HG03439 (cell line): ENCODE results near the gene PC.
A peak's percentile ranks its signal among the peaks of the same experiment; 100 is the strongest.

Experiments
- ATAC-seq: cut with Tn5 transposase; IDR thresholded peaks from one replicate; pipeline ENCODE4 v1.9.1; 2021; ENCODE audit warnings: mild to moderate bottlenecking, moderate library complexity; ENCODE audit not compliant: unreplicated experiment

The PC gene

DNA sequence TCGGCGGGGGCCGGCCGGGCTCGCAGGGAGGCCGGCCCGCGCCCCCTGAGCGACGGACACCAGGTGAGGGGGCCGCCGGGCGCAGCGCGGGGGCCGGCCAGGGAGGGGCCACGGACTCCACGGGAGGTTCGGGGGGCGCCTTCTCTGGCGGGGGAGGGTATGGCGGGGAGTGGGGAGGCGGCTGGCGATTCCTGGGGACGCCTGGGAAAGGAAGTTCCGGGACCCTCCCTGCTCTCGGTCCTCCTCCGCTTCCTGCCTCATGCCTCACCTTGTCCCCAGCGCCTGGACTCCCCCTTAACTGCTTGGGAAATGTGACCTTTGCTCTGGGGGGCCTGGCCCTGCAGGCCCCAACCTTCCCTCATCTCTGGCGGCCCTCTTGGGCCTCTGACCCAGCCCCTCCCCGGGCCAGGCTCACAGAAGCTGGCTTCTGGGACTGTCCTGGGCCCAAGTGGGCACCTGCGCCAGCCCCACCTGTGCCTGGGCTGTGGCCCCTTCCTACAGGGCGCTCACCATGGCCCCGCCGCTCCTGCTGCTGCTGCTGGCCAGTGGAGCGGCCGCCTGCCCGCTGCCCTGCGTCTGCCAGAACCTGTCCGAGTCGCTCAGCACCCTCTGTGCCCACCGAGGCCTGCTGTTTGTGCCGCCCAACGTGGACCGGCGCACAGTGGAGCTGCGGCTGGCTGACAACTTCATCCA, 100.8 kb downstream of the PC start:
- no peak for ATAC-seq

DNA sequence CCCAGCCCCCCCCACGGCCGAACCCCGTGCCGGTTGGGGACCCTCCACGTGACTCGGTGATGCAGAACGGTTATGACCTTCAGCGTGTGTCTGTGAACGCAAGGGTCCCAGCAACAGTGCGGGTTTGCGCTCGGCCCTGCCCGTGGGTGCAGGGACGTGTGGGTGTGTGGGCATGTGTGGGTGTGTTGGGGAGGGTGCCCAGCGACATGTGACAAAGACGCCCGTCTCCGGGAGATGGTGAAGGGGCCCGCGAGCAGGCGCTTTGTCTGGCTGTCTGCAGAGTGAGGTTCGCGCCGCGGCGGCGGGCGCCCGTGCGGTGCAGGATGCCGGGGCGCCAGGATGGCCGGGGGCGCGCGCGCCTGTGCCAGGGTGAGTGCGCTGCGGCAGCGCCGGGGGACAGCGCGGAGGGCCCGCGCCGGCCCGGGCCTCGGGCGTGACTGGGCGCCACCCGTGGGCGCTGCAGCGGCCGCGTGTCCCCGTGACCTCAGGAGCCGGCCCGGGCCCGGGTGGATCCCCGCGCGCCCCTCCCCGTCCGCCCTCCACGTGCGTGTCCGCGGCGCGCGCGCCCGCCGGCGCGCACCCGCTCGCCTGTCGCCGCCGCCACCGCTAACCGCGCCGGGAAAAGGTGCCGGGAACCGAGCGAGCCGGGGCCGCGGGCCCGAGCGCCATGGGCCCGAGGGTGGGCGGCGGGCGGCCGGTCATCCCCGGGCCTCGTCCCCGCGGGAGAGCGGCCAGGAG, 101.5 kb downstream of the PC start, which contains the start of gene LRFN4:
LRFN4 (plus strand) TSS at position 569 of the 738 bp plus-strand sequence. CDS start 681 bp downstream, outside the sequence.
- peak; percentile 2 for ATAC-seq

DNA sequence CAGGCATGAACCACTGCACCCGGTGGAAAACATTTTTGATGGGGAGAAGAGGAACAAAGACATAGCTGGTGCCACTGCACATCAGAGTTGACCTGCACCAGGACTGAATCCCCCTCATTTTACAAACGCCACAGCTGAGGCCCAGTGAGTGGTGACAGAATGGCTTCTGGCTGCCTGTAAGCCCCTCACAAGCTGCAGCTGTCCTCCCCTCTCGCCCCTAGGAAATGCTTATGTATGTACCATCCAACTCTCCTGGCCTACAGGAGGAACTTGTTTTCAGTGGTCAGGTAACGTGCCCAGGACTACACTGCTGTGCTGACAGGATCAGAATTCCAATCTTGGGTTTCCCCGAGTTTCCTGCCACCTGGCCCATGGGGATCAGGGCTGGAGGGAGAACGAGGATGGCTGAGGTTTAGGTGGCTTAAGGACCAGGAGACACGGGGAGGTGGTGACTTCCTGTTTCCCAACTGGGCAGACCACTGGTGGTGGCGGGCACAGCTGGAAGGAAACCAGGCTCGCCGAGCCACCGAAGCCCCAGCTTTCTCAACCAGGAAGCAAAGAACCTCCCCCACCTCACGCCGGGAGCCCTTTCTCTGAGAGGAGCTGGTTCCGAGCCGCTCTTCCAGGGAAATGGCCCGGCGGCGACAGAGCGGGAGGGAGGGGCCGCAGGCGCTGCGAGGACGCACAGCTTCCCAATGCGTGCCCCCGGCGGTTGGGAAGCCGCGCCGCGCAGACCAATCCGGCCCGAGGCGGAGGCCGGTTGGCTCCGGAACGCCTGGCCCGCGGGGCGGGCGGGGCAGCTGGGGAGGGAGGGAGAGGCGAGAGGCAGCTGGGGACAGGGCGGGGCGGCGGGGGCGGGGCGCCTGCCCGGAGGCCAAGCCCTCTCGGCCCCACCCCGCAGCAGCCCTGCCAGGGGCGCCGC, 102.3 kb downstream of the PC start:
- ATAC-seq, result peak; percentile 65

DNA sequence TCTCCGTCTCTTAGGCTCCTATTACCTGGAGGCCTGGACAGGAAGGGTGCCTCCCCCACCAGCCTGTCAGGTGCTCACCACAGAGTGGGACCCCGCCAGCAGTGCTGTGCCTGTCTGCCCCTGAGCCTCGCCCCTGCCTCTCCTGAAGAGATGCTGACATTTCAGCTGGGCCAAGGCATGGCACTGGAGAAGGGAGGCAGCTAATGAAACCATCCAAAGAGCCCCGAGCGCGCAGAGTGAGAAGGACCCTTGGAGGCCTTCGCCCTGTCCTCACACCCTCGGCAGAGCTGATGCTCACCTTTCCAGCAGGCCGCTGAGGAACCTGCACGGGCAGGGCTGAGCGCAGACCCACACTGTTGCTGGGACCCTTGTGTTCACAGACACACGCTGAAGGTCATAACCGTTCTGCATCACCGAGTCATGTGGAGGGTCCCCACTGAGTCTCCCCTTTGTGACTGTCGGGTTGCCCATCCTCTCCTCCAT, 103.4 kb downstream of the PC start:
- no peak for ATAC-seq

DNA sequence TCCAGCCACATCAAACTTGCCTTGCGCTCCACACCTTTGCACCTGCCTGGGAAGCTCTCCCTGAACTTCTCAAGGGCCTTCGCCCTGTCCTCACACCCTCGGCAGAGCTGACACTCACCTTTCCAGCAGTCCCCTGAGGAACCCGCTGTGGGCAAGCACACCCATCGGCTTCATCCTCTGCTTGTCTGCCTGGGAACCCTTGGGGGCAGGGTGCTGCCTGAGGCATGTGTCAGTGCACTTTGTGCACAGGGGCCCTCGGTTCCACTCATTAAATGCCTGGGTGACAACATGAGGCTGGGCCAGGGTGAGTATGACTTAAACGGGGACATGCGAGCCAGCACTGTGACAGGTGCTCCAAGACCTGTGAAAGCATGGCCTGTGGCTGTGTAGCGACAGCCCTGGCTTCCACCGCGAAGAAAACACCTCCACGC, 103.9 kb downstream of the PC start:
- ATAC-seq, result no peak

DNA sequence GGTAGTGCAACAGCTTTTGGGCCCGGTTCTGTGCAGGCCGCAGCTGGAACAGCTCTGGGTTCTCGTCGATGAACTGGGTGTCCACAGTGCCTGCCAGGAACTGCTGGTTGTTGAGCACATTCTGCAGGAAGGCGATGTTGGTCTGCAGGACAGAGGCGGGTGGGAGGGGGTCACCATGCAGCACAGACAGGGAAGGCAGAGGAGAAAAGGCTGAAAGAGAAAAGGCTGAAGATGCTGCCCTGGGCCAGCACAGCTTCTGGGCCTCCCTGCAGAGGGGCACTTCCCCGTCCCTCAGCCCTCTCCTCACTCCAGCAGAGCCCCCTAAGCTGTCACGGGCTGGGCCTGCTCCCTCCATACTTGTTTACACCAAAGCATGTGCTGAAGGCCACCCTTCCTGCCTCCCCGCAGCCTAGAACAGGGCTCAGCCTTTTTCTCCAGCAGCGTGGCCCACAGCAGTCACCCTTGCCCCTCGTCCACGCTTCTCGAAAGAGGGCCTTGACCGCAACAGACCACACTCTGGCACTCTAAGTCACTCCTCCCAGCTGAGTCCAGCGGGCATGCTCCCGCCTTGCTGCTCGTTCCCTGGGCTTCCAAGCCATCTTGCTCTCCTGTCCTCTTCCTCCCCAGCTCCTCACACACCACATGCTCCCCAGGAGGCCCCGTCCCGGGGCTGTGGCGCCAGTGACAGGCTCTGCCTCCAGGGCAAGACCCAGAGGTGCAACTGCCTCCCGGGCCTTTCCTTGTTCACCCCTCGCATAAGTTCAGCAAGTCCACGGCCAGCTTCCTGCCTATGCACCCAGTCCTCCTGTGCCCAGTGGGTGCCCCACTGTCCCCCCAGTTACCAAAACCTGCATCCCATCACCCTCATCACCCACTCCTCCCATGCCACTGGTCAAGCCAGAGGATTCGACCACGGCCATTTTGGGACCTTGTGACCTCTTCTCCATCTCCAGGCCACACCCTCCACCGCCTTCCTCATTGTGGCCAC, 104.6 kb downstream of the PC start:
- no peak for ATAC-seq

DNA sequence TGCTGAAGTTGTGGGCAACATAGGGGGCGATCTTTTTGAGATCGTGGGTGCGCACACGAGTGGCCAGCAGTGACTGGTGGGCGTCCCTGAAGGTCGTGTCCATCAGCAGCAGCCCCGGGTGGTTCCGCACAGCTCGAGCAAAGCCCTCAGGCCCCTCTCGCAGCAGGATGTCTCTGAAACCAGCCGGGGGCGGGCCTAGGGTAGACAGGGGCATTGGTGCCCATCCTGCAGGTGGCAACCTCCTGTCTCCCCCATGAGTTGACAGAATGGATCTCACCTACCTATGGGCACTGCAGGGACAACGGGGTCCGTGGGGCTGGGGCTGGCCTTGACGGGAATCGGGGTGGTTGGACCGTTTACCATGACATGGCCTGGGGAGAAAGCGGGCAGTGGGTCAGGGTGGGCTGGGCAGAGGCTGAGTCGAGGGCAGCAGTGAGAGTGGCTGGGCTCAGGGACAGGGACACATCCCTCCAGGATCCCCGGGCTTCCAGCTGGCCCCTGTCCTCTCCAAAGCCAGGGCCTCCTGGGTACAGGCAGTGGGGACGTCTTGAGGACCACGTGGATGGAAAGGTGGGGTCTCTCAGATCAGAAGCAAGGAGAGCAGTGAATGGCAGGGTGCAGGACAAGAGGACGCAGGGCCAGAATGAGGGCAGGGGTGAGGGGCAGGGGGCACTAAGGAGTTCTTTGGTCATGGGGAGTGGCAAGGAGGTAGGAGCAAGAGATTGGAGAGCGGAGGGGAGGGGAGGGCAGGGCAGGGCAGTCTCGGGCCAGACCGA, 105.5 kb downstream of the PC start:
- ATAC-seq, result no peak

DNA sequence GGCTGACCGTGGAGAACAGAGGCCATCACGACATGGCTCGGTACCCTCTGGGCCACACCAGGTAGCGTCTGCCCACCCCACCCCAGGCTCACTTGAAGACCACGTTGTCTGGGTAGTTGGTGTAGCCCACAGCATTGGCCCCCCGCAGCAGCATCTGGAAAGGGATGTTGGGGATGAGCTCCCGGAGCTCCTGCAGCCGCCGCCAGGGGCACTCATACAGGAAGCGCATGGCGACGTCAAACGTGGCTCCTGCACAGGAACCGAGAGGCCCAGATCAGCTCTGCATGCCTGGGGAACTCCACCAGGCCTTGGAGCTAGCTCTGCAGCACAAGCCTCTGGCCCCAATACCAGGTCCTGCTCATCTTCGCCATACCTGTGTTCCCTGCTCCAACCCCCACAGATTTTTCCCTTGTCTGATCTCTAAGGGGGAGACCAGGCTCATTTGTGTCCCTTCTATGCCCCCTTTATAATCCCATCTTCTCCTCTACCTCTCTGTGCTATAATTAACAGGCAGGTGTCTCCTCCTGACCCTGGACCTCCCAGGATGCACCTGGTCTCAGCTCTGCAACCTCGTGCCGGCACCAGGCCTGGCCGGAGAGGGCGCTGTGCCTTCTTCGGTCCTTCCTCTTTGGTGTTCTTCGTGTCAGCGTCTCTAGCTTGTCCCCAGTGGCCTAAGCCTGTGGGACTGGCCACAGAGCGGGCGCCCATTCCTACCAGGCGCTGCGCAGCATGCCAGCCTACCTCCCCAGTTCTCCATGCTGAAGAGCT, 106.3 kb downstream of the PC start:
- ATAC-seq, result no peak

DNA sequence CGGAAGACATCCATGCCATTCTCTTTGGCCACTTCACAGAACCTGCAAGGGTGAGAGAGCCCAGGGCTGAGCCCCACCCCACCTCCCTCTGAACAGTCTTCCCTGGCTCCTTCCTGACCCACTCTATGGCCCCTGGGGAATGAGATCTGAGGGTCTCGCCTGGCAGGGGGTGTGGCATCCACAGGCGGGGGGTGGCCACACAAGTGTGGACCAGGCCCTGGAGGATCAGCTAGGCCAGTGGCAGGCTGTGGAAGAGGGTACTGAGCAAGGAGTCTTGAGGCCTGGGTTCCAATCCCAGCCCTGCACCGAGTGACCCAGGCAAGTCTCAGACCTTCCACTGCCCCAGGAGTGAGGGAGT, 107.0 kb downstream of the PC start:
- no peak for ATAC-seq

DNA sequence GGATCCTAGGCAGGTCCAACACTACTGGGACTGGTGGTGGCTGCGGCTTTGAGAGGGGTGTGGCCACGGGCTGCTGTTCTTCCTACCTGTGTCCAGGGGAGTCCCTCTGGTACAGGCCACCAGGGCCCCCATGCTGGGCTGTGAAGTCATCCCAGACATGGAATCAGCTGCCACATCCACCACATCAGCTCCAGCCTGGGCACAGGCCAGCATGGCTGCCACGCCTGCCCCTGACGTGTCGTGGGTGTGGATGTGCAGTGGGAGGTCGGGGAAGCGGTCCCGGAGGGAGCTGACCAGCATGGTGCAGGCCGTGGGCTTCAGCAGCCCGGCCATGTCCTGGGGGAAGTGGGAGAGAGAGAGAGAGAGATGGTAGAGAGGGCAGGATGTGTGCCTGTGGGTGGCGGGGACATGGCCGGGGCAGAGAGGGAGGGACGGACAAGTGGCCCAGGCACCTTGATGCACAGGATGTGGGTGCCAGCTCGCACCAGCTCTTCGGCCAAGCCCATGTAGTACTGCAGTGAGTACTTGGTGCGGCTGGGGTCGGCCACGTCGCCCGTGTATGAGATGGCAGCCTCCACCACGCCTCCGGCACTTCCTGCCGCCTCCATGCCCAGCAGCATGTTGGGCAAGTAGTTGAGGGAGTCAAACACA, 107.5 kb downstream of the PC start:
- ATAC-seq, result no peak

DNA sequence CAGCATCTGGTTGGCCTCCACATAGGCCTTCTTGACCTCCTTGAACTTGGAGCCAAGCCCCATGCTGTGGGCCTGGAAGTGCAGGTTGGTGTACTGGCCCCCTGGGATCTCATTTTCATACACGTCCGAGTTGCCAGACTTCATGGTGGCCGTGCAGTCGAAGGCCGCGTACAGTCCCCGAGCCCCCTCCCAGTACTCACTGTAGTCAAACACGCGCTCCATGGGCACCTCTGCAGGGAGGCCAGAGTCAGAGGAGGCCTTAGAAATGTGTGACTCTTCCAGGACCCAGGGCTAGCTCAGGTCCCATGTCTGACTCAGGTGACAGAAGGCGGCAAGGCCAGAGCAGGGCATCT, 108.0 kb downstream of the PC start:
- no peak for ATAC-seq

DNA sequence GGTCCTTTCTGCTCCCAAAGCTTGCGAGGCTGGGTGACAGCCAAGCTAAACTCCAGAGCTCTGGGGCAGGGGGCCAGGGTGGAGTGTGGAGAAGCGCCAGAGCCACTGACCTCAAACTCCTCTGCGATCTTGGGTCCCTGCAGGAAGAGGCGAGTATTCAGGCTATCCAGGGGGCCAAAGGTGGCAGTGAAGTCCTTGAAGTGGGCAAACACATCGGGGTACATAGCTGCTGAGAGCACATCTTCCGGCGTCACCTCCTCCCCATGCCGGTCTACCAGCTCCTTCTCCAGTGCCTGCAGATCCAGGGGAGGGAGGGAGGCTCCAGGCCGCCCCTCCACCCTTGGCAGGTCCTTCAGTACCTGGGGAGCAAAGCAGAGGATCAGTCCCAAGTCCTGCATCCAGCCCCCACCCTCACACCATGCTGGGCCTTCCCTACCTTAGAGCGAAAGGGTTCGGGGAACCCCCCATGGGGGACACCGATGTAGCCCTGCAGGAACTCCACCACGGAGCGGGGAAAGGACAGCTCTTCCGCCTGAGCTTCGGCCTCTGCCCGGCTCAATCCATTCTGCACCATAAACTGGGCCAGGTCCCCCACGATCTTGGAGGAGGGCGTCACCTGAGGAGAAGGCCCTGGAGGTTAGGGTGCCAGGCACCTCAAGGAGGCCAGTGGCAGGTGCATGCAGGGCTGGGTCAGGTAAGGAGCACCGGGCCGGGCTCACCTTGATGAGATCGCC, 108.5 kb downstream of the PC start:
- no peak for ATAC-seq

DNA sequence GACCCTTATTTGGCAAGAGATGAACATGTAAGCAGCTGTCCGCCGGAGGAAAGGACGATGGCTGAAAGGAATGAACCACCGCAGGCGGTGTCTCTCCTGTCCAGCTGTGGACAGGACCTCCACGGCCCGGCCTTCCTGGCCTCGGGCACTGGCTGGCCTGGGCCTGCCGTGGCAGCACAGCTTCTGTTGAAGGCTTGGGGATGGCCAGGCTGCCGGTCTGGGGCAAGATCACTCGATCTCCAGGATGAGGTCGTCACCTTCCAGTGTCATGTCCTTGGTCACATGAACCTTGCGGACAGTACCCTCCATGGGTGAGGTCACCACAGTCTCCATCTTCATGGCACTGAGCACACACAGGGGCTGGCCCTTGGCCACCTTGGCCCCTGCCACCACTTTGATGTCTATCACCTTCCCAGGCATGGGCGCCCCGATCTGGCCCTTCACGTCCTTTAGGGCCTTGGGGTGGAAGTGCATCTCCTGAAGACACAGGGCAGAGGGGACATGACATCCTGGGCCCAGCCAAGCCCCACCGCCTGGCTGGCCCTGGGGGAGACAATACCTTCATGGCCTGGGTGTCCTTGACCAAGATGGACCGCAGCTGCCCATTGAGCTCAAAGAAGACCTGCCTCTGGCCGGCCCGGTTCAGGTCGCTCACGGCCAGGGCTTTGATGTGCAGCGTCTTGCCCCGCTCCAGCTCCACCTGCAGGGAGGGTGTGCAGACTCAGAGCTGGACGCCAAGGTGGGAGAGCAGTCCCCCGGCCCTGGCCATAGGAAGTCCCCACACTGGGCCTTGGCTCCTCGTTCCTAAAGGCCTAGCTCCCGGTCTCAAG, 109.3 kb downstream of the PC start:
- no peak for ATAC-seq

DNA sequence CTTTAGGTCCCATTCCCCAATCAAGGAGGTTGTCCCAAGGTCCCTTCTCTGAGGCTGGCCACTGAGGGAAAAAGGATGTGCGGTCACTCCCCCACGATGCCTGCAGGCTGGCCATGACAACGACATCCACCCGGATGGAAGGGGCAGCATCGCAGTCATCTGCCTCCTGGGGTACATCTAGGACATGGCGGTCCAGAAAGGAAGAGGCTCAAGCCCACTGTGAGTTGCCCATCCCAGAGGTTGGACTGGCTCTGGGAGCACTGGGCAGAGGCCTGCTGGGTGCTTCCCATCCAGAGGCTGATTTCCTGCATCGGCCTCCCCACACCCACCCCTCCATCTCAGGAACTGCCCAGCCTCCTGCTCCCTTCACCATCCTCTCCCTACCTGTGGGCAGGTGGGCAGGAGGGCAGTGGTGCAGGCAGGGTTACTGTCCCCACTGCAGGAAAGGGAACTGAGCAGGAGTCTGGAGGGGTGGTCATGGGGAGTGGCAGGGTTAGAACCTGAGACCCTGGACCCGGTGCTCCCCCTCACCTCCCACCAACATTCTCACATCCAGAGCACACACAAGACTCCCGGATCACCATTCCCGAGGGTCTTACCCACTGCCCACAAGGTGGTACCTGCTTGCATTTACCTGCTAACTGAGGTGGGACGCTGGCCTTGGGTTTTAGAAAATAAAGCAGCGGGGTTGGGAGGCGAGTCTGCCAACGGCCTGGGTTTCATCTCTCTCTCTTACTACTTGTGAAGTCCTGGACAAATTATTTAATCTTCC, 110.5 kb downstream of the PC start:
- no peak for ATAC-seq

DNA sequence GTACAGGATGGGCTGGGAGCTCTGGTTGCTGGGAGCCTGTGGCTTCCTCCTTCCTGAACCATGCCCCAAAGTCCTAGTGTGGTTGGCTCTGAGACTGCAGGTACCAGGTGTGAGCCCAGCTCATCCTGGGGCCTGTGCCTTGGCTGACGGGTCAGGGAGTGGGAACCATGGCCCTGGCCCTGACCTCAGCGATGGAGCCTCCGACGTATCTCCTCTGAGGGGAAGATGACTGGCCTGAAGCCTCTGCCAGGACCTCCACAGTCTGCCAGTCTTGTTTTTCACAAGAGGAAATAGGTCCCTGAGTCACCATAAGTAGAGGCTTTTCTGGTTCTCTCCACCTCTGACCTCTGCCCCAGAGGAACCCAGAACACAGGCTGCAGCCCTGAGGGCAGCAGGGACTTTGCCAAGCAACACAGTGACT, 111.5 kb downstream of the PC start:
- no peak for ATAC-seq

DNA sequence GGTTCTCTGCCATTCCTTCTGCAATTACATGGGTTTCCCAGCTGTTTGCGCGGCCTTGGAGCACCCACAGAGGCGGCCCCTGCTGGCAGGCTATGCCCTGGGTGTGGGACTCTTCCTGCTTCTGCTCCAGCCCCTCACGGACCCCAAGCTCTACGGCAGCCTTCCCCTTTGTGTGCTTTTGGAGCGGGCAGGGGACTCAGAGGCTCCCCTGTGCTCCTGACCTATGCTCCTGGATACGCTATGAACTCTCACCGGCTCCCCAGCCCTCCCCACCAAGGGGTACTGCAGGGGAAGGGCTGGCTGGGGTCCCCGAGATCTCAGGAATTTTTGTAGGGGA, 112.3 kb downstream of the PC start:
- ATAC-seq, result no peak
